Progenitor cell of endocrine pancreas (in vitro differentiated cells): ENCODE results near the gene ETFB. TPM values are rescaled to one million over a fixed set of nuclear protein-coding genes. Genes with fewer than 3 reads are reported as not detected.

Source experiments
- DNase-seq: peaks from one replicate; pipeline ENCODE4 v3.0.0; 2021; ENCODE audit warnings: low spot score; ENCODE audit not compliant: unreplicated experiment
- H3K27ac Mint-ChIP-seq: 2 replicates; pipeline ENCODE4 v1.8.0; 2021; ENCODE audit warnings: mild to moderate bottlenecking, moderate library complexity, mixed read lengths
- H3K27me3 Mint-ChIP-seq: 2 replicates; pipeline ENCODE4 v1.8.0; 2021; ENCODE audit warnings: mixed read lengths
- H3K36me3 Mint-ChIP-seq: 2 replicates; pipeline ENCODE4 v1.8.0; 2022; ENCODE audit warnings: mixed read lengths; ENCODE audit not compliant: insufficient read depth
- H3K4me1 Mint-ChIP-seq: 2 replicates; pipeline ENCODE4 v1.8.0; 2021; ENCODE audit warnings: low read depth, mixed read lengths
- H3K4me3 Mint-ChIP-seq: 2 replicates; pipeline ENCODE4 v1.8.0; 2021; ENCODE audit warnings: low read depth, mild to moderate bottlenecking, moderate library complexity, mixed read lengths
- H3K9me3 Mint-ChIP-seq: 2 replicates; pipeline ENCODE4 v1.8.0; 2021; ENCODE audit warnings: low read depth, mixed read lengths
- CTCF ChIP-seq: fragments of 200-600 bp; sonication (generic); IDR thresholded peaks from one replicate; pipeline ENCODE4 v1.5.0; 2021; ENCODE audit warnings: antibody characterized with exemption, mild to moderate bottlenecking; ENCODE audit not compliant: unreplicated experiment
- total RNA-seq: library from RNA; stranded (reverse); gene quantifications from 2 replicates; pipeline ENCODE4 v1.2.1, GENCODE V29; 2021

ETFB gene
- total RNA-seq, 1 donor from 2014 or later = 63.2 TPM

DNA sequence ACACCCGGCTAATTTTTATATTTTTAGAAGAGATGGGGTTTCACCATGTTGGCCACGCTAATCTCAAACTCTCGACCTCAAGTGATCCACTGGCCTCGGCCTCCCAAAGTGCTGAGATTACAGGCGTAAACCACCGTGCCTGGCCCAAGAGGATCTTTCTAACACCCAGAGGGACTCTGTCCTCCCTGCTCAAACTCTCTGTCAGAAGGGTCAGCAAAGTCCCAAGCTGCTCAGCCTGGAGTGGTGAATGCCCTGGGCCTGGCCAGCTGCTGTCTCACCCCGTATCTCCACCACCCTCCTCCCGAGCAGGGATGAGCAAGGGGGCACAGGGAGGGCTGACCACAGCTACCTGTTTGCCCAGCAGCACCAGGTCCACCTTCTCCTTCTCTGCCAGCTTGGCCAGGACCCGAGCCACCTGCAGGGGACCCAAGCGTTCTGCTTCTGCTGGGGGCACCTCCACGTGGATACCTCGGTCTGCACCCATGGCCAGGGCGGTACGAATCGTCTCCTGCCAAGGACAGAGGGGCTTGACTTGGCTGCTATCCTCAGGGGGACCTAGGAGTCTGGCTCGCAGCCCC, 13.3 kb downstream of the ETFB start:
- no peak for TF ChIP-seq CTCF
- H3K27ac Mint-ChIP-seq = no peak overlapping the region
- H3K9me3 Mint-ChIP-seq = peaks cover 3% of the 10 kb centered on the region
- H3K4me3 Mint-ChIP-seq = no peak overlapping the region
- DNase-seq = no peak
- peaks cover 17% of the 10 kb centered on the region for H3K4me1 Mint-ChIP-seq
- peaks cover 9% of the 10 kb centered on the region for H3K36me3 Mint-ChIP-seq
- no peaks in the 10 kb centered on the region for H3K27me3 Mint-ChIP-seq

DNA sequence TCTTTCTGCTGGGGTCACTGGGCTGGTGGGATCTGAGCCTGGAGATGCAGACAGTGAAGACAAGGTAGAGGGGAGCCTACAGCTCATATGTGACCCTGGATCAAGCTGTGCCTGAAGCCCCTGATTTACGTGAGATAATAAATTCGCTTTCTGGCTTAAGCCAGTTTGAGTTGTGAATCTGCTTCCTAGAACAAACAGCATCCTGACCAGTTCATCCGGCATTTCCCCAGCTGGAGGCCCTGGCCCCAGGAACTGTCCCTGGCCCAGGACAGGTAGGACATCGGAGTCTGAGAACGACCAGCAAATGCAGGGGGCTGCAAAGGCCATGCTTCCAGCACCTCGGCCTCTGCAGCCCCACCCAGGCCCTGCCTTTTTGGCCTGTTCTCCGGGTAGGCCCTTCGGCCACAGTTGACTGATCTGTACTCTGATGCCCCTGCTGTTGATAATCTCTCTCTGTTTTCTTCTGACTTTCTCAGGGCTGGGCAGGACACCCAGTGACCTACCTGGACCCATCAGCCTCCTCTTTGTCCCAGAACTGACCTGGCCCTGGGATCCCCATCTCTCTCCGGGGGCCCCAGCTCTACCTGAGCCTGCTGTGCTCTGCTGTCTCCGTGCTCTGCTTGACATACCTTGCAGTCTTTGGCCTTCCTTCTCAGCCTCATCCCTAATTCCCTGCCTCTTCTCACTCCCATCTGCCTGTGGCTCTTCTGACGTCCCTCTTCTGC, 14.8 kb downstream of the ETFB start:
- H3K36me3 Mint-ChIP-seq = peaks cover 9% of the 10 kb centered on the region
- H3K4me1 Mint-ChIP-seq = peaks cover 20% of the 10 kb centered on the region
- no peak for TF ChIP-seq CTCF
- H3K27ac Mint-ChIP-seq = no peak overlapping the region
- H3K4me3 Mint-ChIP-seq = no peak overlapping the region
- H3K27me3 Mint-ChIP-seq = no peaks in the 10 kb centered on the region
- DNase-seq = no peak
- H3K9me3 Mint-ChIP-seq = peaks cover 3% of the 10 kb centered on the region

DNA sequence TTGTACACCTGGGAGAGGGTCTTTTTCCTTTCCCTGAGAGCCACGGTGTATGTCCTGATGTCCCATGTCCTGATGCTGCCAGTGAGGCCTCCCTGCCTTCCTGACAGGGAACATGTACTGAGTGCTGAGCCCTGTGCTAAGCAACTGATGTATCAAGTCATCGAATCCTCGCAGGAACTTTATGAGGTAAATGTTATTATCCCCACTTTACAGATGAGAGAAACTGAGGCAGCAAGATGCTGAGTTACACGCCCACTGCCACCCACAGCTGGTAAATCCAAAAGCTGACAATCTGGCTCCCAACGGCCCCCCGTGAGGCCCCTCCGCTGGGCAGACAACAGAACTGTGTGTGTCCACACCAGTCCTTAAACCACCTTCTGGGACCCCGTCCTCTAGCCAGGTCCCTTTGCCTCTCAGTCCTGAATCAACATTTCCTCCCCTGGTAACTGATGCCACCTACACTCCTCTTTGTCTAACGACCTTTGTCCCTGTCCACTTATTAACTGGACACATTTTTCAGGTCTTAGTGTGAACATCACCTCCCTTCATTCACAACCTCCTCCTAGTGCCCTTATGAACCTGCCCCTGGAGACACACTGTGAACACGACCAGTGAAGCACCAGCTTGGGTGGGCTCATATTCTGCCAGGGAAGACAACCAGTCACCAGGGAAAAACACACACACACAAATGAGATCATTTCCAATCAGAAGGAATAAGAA, 18.8 kb downstream of the ETFB start:
- DNase-seq = no peak
- no peaks in the 10 kb centered on the region for H3K9me3 Mint-ChIP-seq
- H3K27ac Mint-ChIP-seq = no peak overlapping the region
- H3K4me3 Mint-ChIP-seq = no peak overlapping the region
- H3K4me1 Mint-ChIP-seq = peaks cover 4% of the 10 kb centered on the region
- TF ChIP-seq CTCF = no peak
- H3K36me3 Mint-ChIP-seq = peaks cover 14% of the 10 kb centered on the region
- H3K27me3 Mint-ChIP-seq = peaks cover 8% of the 10 kb centered on the region

DNA sequence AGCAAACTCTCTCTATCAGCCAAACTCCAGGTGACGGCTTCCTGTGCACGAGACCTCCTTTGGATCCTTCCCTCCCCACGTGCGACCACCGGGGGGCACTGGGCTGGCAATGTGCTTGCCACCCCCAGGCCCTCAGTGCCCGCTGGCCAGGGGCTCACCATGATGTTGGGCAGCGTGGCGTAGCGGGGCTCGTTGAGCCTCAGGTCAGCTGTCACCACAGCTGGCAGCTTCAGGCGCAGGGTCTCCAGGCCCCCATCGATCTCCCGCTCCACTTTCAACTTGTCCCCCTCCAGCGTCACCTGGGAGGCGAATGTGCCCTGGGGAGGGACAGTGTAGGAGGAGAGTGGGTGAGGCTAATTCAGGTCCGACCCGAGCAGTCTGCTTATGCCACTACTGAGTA, 19.4 kb downstream of the ETFB start:
- peaks cover 4% of the 10 kb centered on the region for H3K4me1 Mint-ChIP-seq
- no peaks in the 10 kb centered on the region for H3K9me3 Mint-ChIP-seq
- peaks cover 10% of the 10 kb centered on the region for H3K36me3 Mint-ChIP-seq
- DNase-seq = no peak
- no peak overlapping the region for H3K4me3 Mint-ChIP-seq
- no peak overlapping the region for H3K27ac Mint-ChIP-seq
- H3K27me3 Mint-ChIP-seq = peaks cover 12% of the 10 kb centered on the region
- no peak for TF ChIP-seq CTCF

DNA sequence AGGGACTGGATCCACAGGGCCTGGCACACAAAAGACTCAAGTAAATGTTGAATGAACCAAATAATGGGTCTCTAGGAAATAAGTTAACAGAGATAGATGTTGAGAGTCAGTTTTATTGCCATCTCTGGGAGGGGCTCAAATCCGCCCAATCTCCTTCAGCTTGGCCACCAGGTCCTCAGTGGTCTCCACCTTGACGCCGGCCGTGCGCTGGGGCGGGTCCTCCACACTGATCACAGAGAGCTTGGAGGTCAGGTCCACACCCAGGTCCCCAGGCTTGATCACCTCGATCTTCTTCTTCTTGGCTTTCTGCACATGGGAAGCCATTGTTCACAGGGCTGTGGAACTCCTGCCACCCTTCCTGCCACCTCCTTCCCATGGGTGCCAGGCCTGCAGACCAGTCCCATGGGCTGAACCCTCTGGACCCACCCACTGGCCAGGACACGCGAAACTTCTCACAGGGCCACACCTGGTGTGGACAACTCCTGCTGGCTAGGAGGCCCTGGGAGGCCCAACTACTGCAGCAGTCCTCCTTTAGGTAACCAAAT, 21.0 kb downstream of the ETFB start:
- no peak overlapping the region for H3K4me3 Mint-ChIP-seq
- H3K27me3 Mint-ChIP-seq = peaks cover 22% of the 10 kb centered on the region
- H3K36me3 Mint-ChIP-seq = peaks cover 8% of the 10 kb centered on the region
- H3K4me1 Mint-ChIP-seq = peaks cover 4% of the 10 kb centered on the region
- no peak overlapping the region for H3K27ac Mint-ChIP-seq
- H3K9me3 Mint-ChIP-seq = no peaks in the 10 kb centered on the region
- no peak for TF ChIP-seq CTCF
- no peak for DNase-seq
